T-helper 22 cell (primary cell): ENCODE data around the gene DDIT4.
A peak's percentile ranks its signal among the peaks of the same experiment; 100 is the strongest.
"Not testable (repeated sequence)": the region's sequence is repeated elsewhere in the genome, so short reads cannot be mapped to it uniquely, and the experiment has no call there.

Source experiments
- DNase-seq: peaks from one replicate; pipeline ENCODE4 v3.0.0-alpha.2; 2020; ENCODE audit warnings: low read depth

Gene DDIT4

GRCh38 chr10:72267819-72268399 lies 5.8 kb upstream of the DDIT4 start:
- DNase-seq: no peak

- not testable (repeated sequence) for DNase-seq
Measured at GRCh38 chr10:72268475-72269200, 5.1 kb upstream of the DDIT4 start.

- DNase-seq: no peak
Measured at GRCh38 chr10:72270607-72271281, 3.0 kb upstream of the DDIT4 start.

- DNase-seq: no peak
Measured at GRCh38 chr10:72272689-72273409, 875 bp upstream of the DDIT4 start.

- DNase-seq: no peak
Measured at GRCh38 chr10:72274213-72274729, 547 bp downstream of the DDIT4 start.

GRCh38 chr10:72274730-72275350 lies 1.1 kb downstream of the DDIT4 start:
- peak; percentile 26 for DNase-seq

- DNase-seq: no peak
Measured at GRCh38 chr10:72275351-72276012, 1.8 kb downstream of the DDIT4 start.

- DNase-seq: no peak
Measured at GRCh38 chr10:72276013-72276387, 2.3 kb downstream of the DDIT4 start.

GRCh38 chr10:72276421-72277339 lies 3.0 kb downstream of the DDIT4 start:
- no peak for DNase-seq

- no peak for DNase-seq
Measured at GRCh38 chr10:72277340-72277995, 3.7 kb downstream of the DDIT4 start.

GRCh38 chr10:72277996-72278667 lies 4.4 kb downstream of the DDIT4 start:
- no peak for DNase-seq

- no peak for DNase-seq
Measured at GRCh38 chr10:72278668-72279393, 5.1 kb downstream of the DDIT4 start.

GRCh38 chr10:72279587-72279986 lies 5.9 kb downstream of the DDIT4 start:
- not testable (repeated sequence) for DNase-seq

- no peak for DNase-seq
Measured at GRCh38 chr10:72283131-72283530, 9.4 kb downstream of the DDIT4 start.

GRCh38 chr10:72285972-72286521 lies 12.3 kb downstream of the DDIT4 start:
- no peak for DNase-seq

GRCh38 chr10:72291019-72291532 lies 17.4 kb downstream of the DDIT4 start:
- DNase-seq: peak; percentile 51

GRCh38 chr10:72292223-72292691 lies 18.5 kb downstream of the DDIT4 start:
- no peak for DNase-seq
